Measurements from ENCODE around the gene CSTPP1. TPM values are rescaled to one million over a fixed set of nuclear protein-coding genes. Genes with fewer than 3 reads are reported as not detected.

The CSTPP1 gene
- total RNA-seq, 3 donors from 2014 or later, result 12.9 to 15.0 (median 14.3) TPM

DNA sequence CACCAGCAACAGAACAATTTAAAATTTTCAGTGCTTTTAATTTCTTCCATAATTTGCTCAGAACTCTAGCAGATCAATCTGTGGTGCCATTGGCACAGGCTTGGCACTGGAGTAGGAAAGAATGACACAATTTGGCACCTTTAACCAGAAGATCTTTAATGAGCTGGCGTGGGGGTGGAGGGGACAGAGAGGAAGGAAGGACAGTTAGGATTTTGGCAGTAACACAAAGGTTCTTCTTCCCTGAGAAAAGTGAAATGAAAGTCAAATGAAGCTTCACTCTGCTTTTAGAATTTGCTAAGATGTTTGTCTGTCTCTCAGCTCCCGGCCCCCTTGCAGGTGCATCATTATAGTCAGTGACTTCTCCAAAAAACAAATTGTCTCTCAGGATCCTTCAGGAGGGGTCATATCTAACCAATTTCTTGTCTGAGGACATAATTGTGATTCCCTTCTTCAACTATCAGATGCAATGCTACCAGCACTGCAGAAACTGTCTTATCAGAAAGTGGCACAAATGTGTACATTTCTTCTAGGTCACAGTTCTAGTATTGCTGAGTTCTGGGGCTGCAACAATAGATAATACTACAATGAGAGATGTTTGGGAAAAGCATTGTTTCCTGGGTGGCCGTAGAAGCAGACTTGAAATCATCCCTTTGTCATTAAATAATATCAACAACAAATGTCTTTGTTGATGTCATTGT is 66.8 kb downstream of the CSTPP1 start:
- Mint-ChIP-seq H3K36me3 (ENCODE audit: insufficient read depth) (peaks cover 6% of the 10 kb centered on the region), H3K4me1 (ENCODE audit: low read depth) (peaks cover 16% of the 10 kb centered on the region), H3K4me3 (no peak overlapping the region), H3K27me3 (ENCODE audit: low read depth) (no peaks in the 10 kb centered on the region), H3K9me3 (no peaks in the 10 kb centered on the region)
- DNase-seq (no peak), ATAC-seq (no peak)

DNA sequence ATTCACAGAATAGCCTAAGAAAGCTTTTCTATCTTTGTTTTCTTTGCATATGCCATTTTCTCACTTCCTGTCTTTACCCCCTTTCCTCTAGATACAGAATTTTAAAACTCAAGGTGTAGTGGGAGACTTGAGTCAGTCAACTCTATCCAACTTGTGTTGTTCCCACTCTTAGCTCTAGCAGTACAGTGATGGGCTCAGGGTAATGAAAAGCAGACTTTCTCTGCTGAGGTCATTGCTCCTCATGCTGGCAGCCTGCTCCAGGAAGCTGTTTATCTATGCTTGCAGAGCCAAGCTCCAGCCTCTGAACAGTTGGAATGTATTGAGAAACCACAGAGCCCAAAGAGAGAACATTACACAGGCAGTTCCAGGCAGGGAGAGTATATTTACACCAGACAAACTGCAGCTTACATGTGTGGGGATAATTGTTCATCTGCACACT is 68.1 kb downstream of the CSTPP1 start:
- Mint-ChIP-seq H3K9me3 (no peaks in the 10 kb centered on the region), H3K36me3 (ENCODE audit: insufficient read depth) (peaks cover 8% of the 10 kb centered on the region), H3K4me3 (no peak overlapping the region), H3K4me1 (ENCODE audit: low read depth) (peaks cover 16% of the 10 kb centered on the region), H3K27me3 (ENCODE audit: low read depth) (no peaks in the 10 kb centered on the region)
- ATAC-seq (no peak), DNase-seq (no peak)

GRCh38 chr11:47005441-47005840 is 68.9 kb downstream of the CSTPP1 start:
- peaks cover 16% of the 10 kb centered on the region for H3K4me1 Mint-ChIP-seq (ENCODE audit: low read depth)
- DNase-seq (no peak), ATAC-seq (no peak)
- H3K36me3 Mint-ChIP-seq (ENCODE audit: insufficient read depth), result peaks cover 11% of the 10 kb centered on the region
- H3K9me3 Mint-ChIP-seq, result no peaks in the 10 kb centered on the region
- no peak overlapping the region for H3K4me3 Mint-ChIP-seq
- no peaks in the 10 kb centered on the region for H3K27me3 Mint-ChIP-seq (ENCODE audit: low read depth)

DNA sequence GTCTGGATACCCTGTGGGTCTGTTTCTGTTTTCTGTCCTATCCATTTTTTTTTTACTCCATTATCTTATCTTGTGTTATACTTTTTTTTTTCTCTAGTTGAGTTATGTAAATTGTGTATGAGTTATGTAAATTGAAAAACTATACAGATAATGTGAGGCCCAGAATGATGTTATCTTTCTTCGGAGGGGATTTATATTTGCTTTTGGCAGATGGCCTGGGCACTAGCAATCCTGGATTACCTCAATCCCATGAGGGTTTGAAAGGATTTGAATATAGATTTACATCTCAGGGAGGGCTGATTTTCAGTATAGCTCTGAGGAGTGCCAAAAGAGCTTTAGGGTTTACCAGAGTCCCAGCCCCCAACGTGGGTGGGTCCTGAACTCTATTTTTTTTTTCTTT is 71.0 kb downstream of the CSTPP1 start:
- peaks cover 10% of the 10 kb centered on the region for H3K36me3 Mint-ChIP-seq (ENCODE audit: insufficient read depth)
- ATAC-seq (no peak), DNase-seq (no peak)
- no peaks in the 10 kb centered on the region for H3K9me3 Mint-ChIP-seq
- H3K4me1 Mint-ChIP-seq (ENCODE audit: low read depth), result peaks cover 14% of the 10 kb centered on the region
- no peak overlapping the region for H3K4me3 Mint-ChIP-seq
- no peaks in the 10 kb centered on the region for H3K27me3 Mint-ChIP-seq (ENCODE audit: low read depth)

GRCh38 chr11:47010179-47010578 is 73.6 kb downstream of the CSTPP1 start:
- DNase-seq (no peak), ATAC-seq (no peak)
- Mint-ChIP-seq H3K36me3 (ENCODE audit: insufficient read depth) (peaks cover 6% of the 10 kb centered on the region), H3K9me3 (no peaks in the 10 kb centered on the region), H3K4me1 (ENCODE audit: low read depth) (no peaks in the 10 kb centered on the region), H3K4me3 (no peak overlapping the region), H3K27me3 (ENCODE audit: low read depth) (no peaks in the 10 kb centered on the region)

- H3K36me3 Mint-ChIP-seq (ENCODE audit: insufficient read depth), result peaks cover 5% of the 10 kb centered on the region
These were observed 77.5 kb downstream of the CSTPP1 start for GRCh38 chr11:47014097-47014496.

GRCh38 chr11:47018637-47019036 is 82.1 kb downstream of the CSTPP1 start:
- Mint-ChIP-seq H3K36me3 (ENCODE audit: insufficient read depth) (peaks cover 2% of the 10 kb centered on the region), H3K9me3 (no peaks in the 10 kb centered on the region), H3K27me3 (ENCODE audit: low read depth) (no peaks in the 10 kb centered on the region), H3K4me3 (no peak overlapping the region), H3K4me1 (ENCODE audit: low read depth) (no peaks in the 10 kb centered on the region)
- ATAC-seq (no peak), DNase-seq (no peak)

More at GRCh38 chr11:47014097-47014496, 77.5 kb downstream of the CSTPP1 start:
- no peaks in the 10 kb centered on the region for H3K4me1 Mint-ChIP-seq (ENCODE audit: low read depth)
- H3K9me3 Mint-ChIP-seq, result no peaks in the 10 kb centered on the region
- ATAC-seq (no peak), DNase-seq (no peak)
- no peaks in the 10 kb centered on the region for H3K27me3 Mint-ChIP-seq (ENCODE audit: low read depth)
- no peak overlapping the region for H3K4me3 Mint-ChIP-seq

GRCh38 chr11:47020793-47021526 is 84.4 kb downstream of the CSTPP1 start:
- DNase-seq (no peak), ATAC-seq (no peak)
- H3K9me3 Mint-ChIP-seq, result no peaks in the 10 kb centered on the region
- no peaks in the 10 kb centered on the region for H3K4me1 Mint-ChIP-seq (ENCODE audit: low read depth)
- H3K4me3 Mint-ChIP-seq, result no peak overlapping the region
- H3K36me3 Mint-ChIP-seq (ENCODE audit: insufficient read depth), result peaks cover 2% of the 10 kb centered on the region
- no peaks in the 10 kb centered on the region for H3K27me3 Mint-ChIP-seq (ENCODE audit: low read depth)

DNA sequence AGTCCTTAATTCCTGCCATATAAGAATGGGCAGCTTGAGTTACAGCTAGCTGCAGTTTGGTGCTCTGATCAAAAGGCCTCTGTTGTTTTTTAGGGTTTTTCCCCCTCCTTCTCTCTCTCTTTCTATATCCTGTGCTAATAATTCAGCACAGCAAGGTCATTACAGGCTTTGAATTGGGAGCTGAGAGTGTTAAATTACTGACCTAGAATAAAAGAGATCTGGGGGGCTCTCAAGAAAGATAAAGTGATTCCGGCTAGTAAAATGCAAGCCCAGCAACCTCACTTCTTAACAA is 84.9 kb downstream of the CSTPP1 start:
- Mint-ChIP-seq H3K4me1 (ENCODE audit: low read depth) (no peaks in the 10 kb centered on the region), H3K4me3 (no peak overlapping the region), H3K36me3 (ENCODE audit: insufficient read depth) (peaks cover 2% of the 10 kb centered on the region), H3K9me3 (no peaks in the 10 kb centered on the region), H3K27me3 (ENCODE audit: low read depth) (no peaks in the 10 kb centered on the region)
- no peak for DNase-seq
- ATAC-seq, result no peak

GRCh38 chr11:47021965-47022364 is 85.4 kb downstream of the CSTPP1 start:
- Mint-ChIP-seq H3K9me3 (no peaks in the 10 kb centered on the region), H3K4me1 (ENCODE audit: low read depth) (no peaks in the 10 kb centered on the region), H3K27me3 (ENCODE audit: low read depth) (no peaks in the 10 kb centered on the region), H3K4me3 (no peak overlapping the region), H3K36me3 (ENCODE audit: insufficient read depth) (peaks cover 2% of the 10 kb centered on the region)
- no peak for DNase-seq
- no peak for ATAC-seq

GRCh38 chr11:47028195-47029093 is 91.9 kb downstream of the CSTPP1 start:
- peaks cover 4% of the 10 kb centered on the region for H3K36me3 Mint-ChIP-seq (ENCODE audit: insufficient read depth)

GRCh38 chr11:47033439-47033838 is 96.9 kb downstream of the CSTPP1 start:
- Mint-ChIP-seq H3K4me1 (ENCODE audit: low read depth) (no peaks in the 10 kb centered on the region), H3K36me3 (ENCODE audit: insufficient read depth) (peaks cover 10% of the 10 kb centered on the region), H3K27me3 (ENCODE audit: low read depth) (no peaks in the 10 kb centered on the region), H3K9me3 (no peaks in the 10 kb centered on the region), H3K4me3 (no peak overlapping the region)
- no peak for DNase-seq
- ATAC-seq, result no peak

More at GRCh38 chr11:47028195-47029093, 91.9 kb downstream of the CSTPP1 start:
- Mint-ChIP-seq H3K9me3 (no peaks in the 10 kb centered on the region), H3K4me1 (ENCODE audit: low read depth) (no peaks in the 10 kb centered on the region), H3K4me3 (no peak overlapping the region), H3K27me3 (ENCODE audit: low read depth) (no peaks in the 10 kb centered on the region)
- ATAC-seq, result no peak
- no peak for DNase-seq

DNA sequence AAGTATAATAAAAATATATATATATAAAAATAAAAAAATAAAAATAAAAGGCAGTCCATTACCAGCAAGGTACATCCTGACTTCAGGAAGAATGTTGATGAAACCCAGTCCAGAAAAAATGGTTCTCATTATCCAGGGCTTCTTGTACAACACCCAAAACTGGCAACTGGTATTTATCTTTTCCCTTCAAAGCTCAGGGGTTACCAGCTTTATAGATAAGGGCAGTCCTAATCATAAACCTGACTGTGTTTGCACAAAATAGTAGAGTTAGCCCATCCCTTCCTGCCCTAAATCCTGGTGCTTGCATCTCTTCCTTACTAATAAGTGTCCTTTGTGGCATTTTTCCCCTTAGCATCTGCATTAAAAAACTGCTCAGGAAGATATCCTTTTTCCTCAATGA is 97.5 kb downstream of the CSTPP1 start:
- no peaks in the 10 kb centered on the region for H3K4me1 Mint-ChIP-seq (ENCODE audit: low read depth)
- DNase-seq (no peak), ATAC-seq (no peak)
- no peaks in the 10 kb centered on the region for H3K27me3 Mint-ChIP-seq (ENCODE audit: low read depth)
- H3K36me3 Mint-ChIP-seq (ENCODE audit: insufficient read depth), result peaks cover 10% of the 10 kb centered on the region
- no peaks in the 10 kb centered on the region for H3K9me3 Mint-ChIP-seq
- H3K4me3 Mint-ChIP-seq, result no peak overlapping the region

GRCh38 chr11:47035108-47035507 is 98.5 kb downstream of the CSTPP1 start:
- H3K4me3 Mint-ChIP-seq, result no peak overlapping the region
- ATAC-seq (no peak), DNase-seq (no peak)
- H3K4me1 Mint-ChIP-seq (ENCODE audit: low read depth), result no peaks in the 10 kb centered on the region
- H3K27me3 Mint-ChIP-seq (ENCODE audit: low read depth), result no peaks in the 10 kb centered on the region
- no peaks in the 10 kb centered on the region for H3K9me3 Mint-ChIP-seq
- H3K36me3 Mint-ChIP-seq (ENCODE audit: insufficient read depth), result peaks cover 10% of the 10 kb centered on the region

All from activated T-cell treated with anti-CD3 and anti-CD28 coated beads, Interleukin-2, amount 50 U/mL, for 4 hours (primary cell).